Activated CD8-positive, alpha-beta memory T cell treated with anti-CD3 and anti-CD28 coated beads, Interleukin-2, amount 10 ng/mL, durations not matched to agents 7 days and 5 days (primary cell): Measurements from ENCODE around the gene HCN1. TPM values are rescaled to one million over a fixed set of nuclear protein-coding genes. Genes with fewer than 3 reads are reported as not detected.
"Not testable (repeated sequence)": the region's sequence is repeated elsewhere in the genome, so short reads cannot be mapped to it uniquely, and the experiment has no call there.

Experiments used
- ATAC-seq: fragments of 150-1000 bp; cut with Tn5 transposase; one replicate; pipeline ENCODE4 v1.10.0; 2021; ENCODE audit warnings: moderate library complexity
- CTCF ChIA-PET: fragments of 350-600 bp; sonication (Branson Sonifier 250); formaldehyde crosslinking; loops from one replicate; lab custom pipeline; 2021; ENCODE audit warnings: antibody characterized with exemption; lab: Charles Lee
- DNase-seq: peaks from one replicate; pipeline ENCODE4 v3.0.0-alpha.2; 2020
- H3K27ac Mint-ChIP-seq: one replicate; pipeline ENCODE4 v1.8.0; 2021; ENCODE audit warnings: mild to moderate bottlenecking, mixed read lengths
- H3K27me3 Mint-ChIP-seq: one replicate; pipeline ENCODE4 v1.8.0; 2021; ENCODE audit warnings: mixed read lengths
- H3K36me3 Mint-ChIP-seq: one replicate; pipeline ENCODE4 v1.8.0; 2021; ENCODE audit warnings: mild to moderate bottlenecking, mixed read lengths
- H3K4me1 Mint-ChIP-seq: one replicate; pipeline ENCODE4 v1.8.0; 2021; ENCODE audit warnings: mixed read lengths
- H3K4me3 Mint-ChIP-seq: one replicate; pipeline ENCODE4 v1.8.0; 2021; ENCODE audit warnings: mild to moderate bottlenecking, moderate library complexity, mixed read lengths
- H3K9me3 Mint-ChIP-seq: one replicate; pipeline ENCODE4 v1.8.0; 2022; ENCODE audit warnings: low read depth, mixed read lengths
- total RNA-seq, 2 experiments: library from RNA; stranded (reverse); gene quantifications; one replicate each; pipeline ENCODE4 v1.2.3, GENCODE V29; 2021

HCN1 gene
- total RNA-seq, 2 experiments from 2014 or later: not detected

- Mint-ChIP-seq H3K27me3 (no peaks in the 10 kb centered on the region), H3K4me1 (no peaks in the 10 kb centered on the region), H3K36me3 (no peaks in the 10 kb centered on the region), H3K9me3 (peaks cover 15% of the 10 kb centered on the region), H3K27ac (no peak overlapping the region), H3K4me3 (no peak overlapping the region)
- DNase-seq (no peak), ATAC-seq (no peak)
- CTCF ChIA-PET: no interaction called here
Observed at GRCh38 chr5:45578270-45578669, 117.9 kb downstream of the HCN1 start.

- H3K36me3 Mint-ChIP-seq: no peaks in the 10 kb centered on the region
- ATAC-seq: no peak
- no peak overlapping the region for H3K4me3 Mint-ChIP-seq
Observed at GRCh38 chr5:45568813-45569212, 127.4 kb downstream of the HCN1 start.

GRCh38 chr5:45542421-45542820 is 153.8 kb downstream of the HCN1 start:
- peaks cover 7% of the 10 kb centered on the region for H3K9me3 Mint-ChIP-seq
- H3K4me1 Mint-ChIP-seq: no peaks in the 10 kb centered on the region
- DNase-seq: no peak
- no peak for ATAC-seq
- CTCF ChIA-PET: no interaction called here
- no peaks in the 10 kb centered on the region for H3K36me3 Mint-ChIP-seq
- no peaks in the 10 kb centered on the region for H3K27me3 Mint-ChIP-seq
- no peak overlapping the region for H3K4me3 Mint-ChIP-seq
- H3K27ac Mint-ChIP-seq: no peak overlapping the region

More at GRCh38 chr5:45568813-45569212, 127.4 kb downstream of the HCN1 start:
- DNase-seq: no peak
- H3K27me3 Mint-ChIP-seq: no peaks in the 10 kb centered on the region
- H3K4me1 Mint-ChIP-seq: no peaks in the 10 kb centered on the region
- H3K9me3 Mint-ChIP-seq: peaks cover 14% of the 10 kb centered on the region
- CTCF ChIA-PET: no interaction called here
- H3K27ac Mint-ChIP-seq: no peak overlapping the region

GRCh38 chr5:45533663-45534062 is 162.5 kb downstream of the HCN1 start:
- Mint-ChIP-seq H3K27ac (no peak overlapping the region), H3K27me3 (no peaks in the 10 kb centered on the region), H3K4me1 (no peaks in the 10 kb centered on the region), H3K9me3 (peaks cover 8% of the 10 kb centered on the region), H3K4me3 (no peak overlapping the region), H3K36me3 (no peaks in the 10 kb centered on the region)
- ATAC-seq (no peak), DNase-seq (no peak)
- CTCF ChIA-PET: no interaction called here

- DNase-seq (no peak), ATAC-seq (no peak)
- H3K4me1 Mint-ChIP-seq: no peaks in the 10 kb centered on the region
- no peak overlapping the region for H3K4me3 Mint-ChIP-seq
- peaks cover 8% of the 10 kb centered on the region for H3K9me3 Mint-ChIP-seq
- no peak overlapping the region for H3K27ac Mint-ChIP-seq
- CTCF ChIA-PET: no interaction called here
- no peaks in the 10 kb centered on the region for H3K36me3 Mint-ChIP-seq
- no peaks in the 10 kb centered on the region for H3K27me3 Mint-ChIP-seq
Observed at GRCh38 chr5:45532826-45533624, 163.2 kb downstream of the HCN1 start.

GRCh38 chr5:45521067-45521466 is 175.1 kb downstream of the HCN1 start:
- CTCF ChIA-PET: no interaction called here
- DNase-seq (no peak), ATAC-seq (no peak)
- Mint-ChIP-seq H3K9me3 (peaks cover 3% of the 10 kb centered on the region), H3K4me3 (no peak overlapping the region), H3K4me1 (no peaks in the 10 kb centered on the region), H3K36me3 (no peaks in the 10 kb centered on the region), H3K27me3 (no peaks in the 10 kb centered on the region), H3K27ac (no peak overlapping the region)

- Mint-ChIP-seq H3K36me3 (no peaks in the 10 kb centered on the region), H3K27me3 (no peaks in the 10 kb centered on the region), H3K27ac (no peak overlapping the region), H3K9me3 (peaks cover 11% of the 10 kb centered on the region), H3K4me3 (no peak overlapping the region), H3K4me1 (no peaks in the 10 kb centered on the region)
- DNase-seq: no peak
- ATAC-seq: no peak
- CTCF ChIA-PET: no interaction called here
Observed at GRCh38 chr5:45512521-45512920, 183.7 kb downstream of the HCN1 start.

GRCh38 chr5:45509371-45509770 is 186.8 kb downstream of the HCN1 start:
- H3K4me1 Mint-ChIP-seq: no peaks in the 10 kb centered on the region
- H3K9me3 Mint-ChIP-seq: peaks cover 4% of the 10 kb centered on the region
- H3K27me3 Mint-ChIP-seq: no peaks in the 10 kb centered on the region
- no peak overlapping the region for H3K27ac Mint-ChIP-seq
- no peak for ATAC-seq
- H3K4me3 Mint-ChIP-seq: no peak overlapping the region
- H3K36me3 Mint-ChIP-seq: no peaks in the 10 kb centered on the region
- CTCF ChIA-PET: no interaction called here
- DNase-seq: no peak

- DNase-seq: no peak
- Mint-ChIP-seq H3K4me1 (no peaks in the 10 kb centered on the region), H3K27me3 (no peaks in the 10 kb centered on the region), H3K36me3 (no peaks in the 10 kb centered on the region), H3K27ac (no peak overlapping the region), H3K9me3 (peaks cover 3% of the 10 kb centered on the region), H3K4me3 (no peak overlapping the region)
- CTCF ChIA-PET: no interaction called here
- ATAC-seq: no peak
Observed at GRCh38 chr5:45508135-45508534, 188.0 kb downstream of the HCN1 start.

- no peak overlapping the region for H3K4me3 Mint-ChIP-seq
- H3K9me3 Mint-ChIP-seq: peaks cover 3% of the 10 kb centered on the region
- H3K4me1 Mint-ChIP-seq: no peaks in the 10 kb centered on the region
- no peaks in the 10 kb centered on the region for H3K27me3 Mint-ChIP-seq
- H3K27ac Mint-ChIP-seq: no peak overlapping the region
- ATAC-seq (no peak), DNase-seq (no peak)
- CTCF ChIA-PET: no interaction called here
- H3K36me3 Mint-ChIP-seq: no peaks in the 10 kb centered on the region
Observed at GRCh38 chr5:45507178-45507577, 189.0 kb downstream of the HCN1 start.

- H3K4me3 Mint-ChIP-seq, H3K4me1 Mint-ChIP-seq, CTCF ChIA-PET, DNase-seq, H3K27ac Mint-ChIP-seq, H3K27me3 Mint-ChIP-seq, H3K36me3 Mint-ChIP-seq, ATAC-seq: not testable (repeated sequence)
- H3K9me3 Mint-ChIP-seq: peaks cover 13% of the 10 kb centered on the region
Observed at GRCh38 chr5:45499006-45499405, 197.2 kb downstream of the HCN1 start.

- H3K9me3 Mint-ChIP-seq: peaks cover 11% of the 10 kb centered on the region
- H3K4me3 Mint-ChIP-seq: no peak overlapping the region
- DNase-seq: no peak
- no peaks in the 10 kb centered on the region for H3K4me1 Mint-ChIP-seq
- CTCF ChIA-PET: no interaction called here
- H3K36me3 Mint-ChIP-seq: no peaks in the 10 kb centered on the region
- ATAC-seq: no peak
- H3K27me3 Mint-ChIP-seq: no peaks in the 10 kb centered on the region
- no peak overlapping the region for H3K27ac Mint-ChIP-seq
Observed at GRCh38 chr5:45491368-45491767, 204.8 kb downstream of the HCN1 start.

- no peak overlapping the region for H3K4me3 Mint-ChIP-seq
- no peaks in the 10 kb centered on the region for H3K27me3 Mint-ChIP-seq
- no peak for ATAC-seq
- H3K27ac Mint-ChIP-seq: no peak overlapping the region
- CTCF ChIA-PET: no interaction called here
- no peaks in the 10 kb centered on the region for H3K4me1 Mint-ChIP-seq
- DNase-seq: no peak
- peaks cover 2% of the 10 kb centered on the region for H3K9me3 Mint-ChIP-seq
- H3K36me3 Mint-ChIP-seq: no peaks in the 10 kb centered on the region
Observed at GRCh38 chr5:45484781-45485180, 211.4 kb downstream of the HCN1 start.

- Mint-ChIP-seq H3K27ac (no peak overlapping the region), H3K27me3 (no peaks in the 10 kb centered on the region), H3K36me3 (no peaks in the 10 kb centered on the region), H3K4me3 (no peak overlapping the region), H3K4me1 (no peaks in the 10 kb centered on the region), H3K9me3 (peaks cover 2% of the 10 kb centered on the region)
- CTCF ChIA-PET: no interaction called here
- no peak for ATAC-seq
- DNase-seq: no peak
Observed at GRCh38 chr5:45454114-45454513, 242.1 kb downstream of the HCN1 start.
